Measurements from ENCODE around the gene RAB15. TPM values are rescaled to one million over a fixed set of nuclear protein-coding genes. Genes with fewer than 3 reads are reported as not detected.

RAB15 gene
- 10 to 100 TPM; 11.6 to 50.9 (median 19.4) TPM for total RNA-seq

- Histone ChIP-seq H3K27me3 (no peaks in the 10 kb centered on the region), H3K36me3 (no peaks in the 10 kb centered on the region), H3K4me1 (peaks cover 0 to 31% (median 21%) of the 10 kb centered on the region in 4 donors), H3K27ac (peak within 1 kb of the TSS; percentile 52 to 83 (median 72)), H3K4me3 (peak within 1 kb of the TSS; percentile 79 to 95 (median 82)), H3K9me3 (no peaks in the 10 kb centered on the region)
- intact Hi-C loops (cut with DNase I; ENCODE audit: low total_unique reads) (no loop called here), in situ Hi-C loops (cut with MboI; ENCODE audit: low pct_ligation_motif_present in 1 of 4, low pct_unique_long_range_greater_than_20kb in 1 of 4, low sequenced_read_pairs in 3 of 4) (no loop called here)
- DNase-seq: peak; percentile 32
- WGBS, 2 donors (ENCODE audit: low coverage in 1 of 2): 0% methylated on average over 37 of the region's 96 CpGs; no CpG with 5 or more reads in 1 of the 2 donors
- TF ChIP-seq EP300 (IDR thresholded peaks at IDR 0.05; ENCODE audit: low read depth) (no peak), POLR2AphosphoS5 (IDR thresholded peaks at IDR 0.05) (no peak), POLR2A (IDR thresholded peaks at IDR 0.05) (no peak), CTCF (IDR thresholded peaks at IDR 0.05) (no peak)
Measured at GRCh38 chr14:64971943-64972791, at the start of gene RAB15. TSS of gene RAB15 (minus strand) at chr14:64972336. CDS start at chr14:64972076, 260 bp downstream.

GRCh38 chr14:65019944-65020566 lies 47.9 kb upstream of the RAB15 start:
- intact Hi-C loops (cut with DNase I; ENCODE audit: low total_unique reads): no loop called here
- 34 to 63% methylated on average over 5 to 9 of the region's 9 CpGs for WGBS, 2 donors (ENCODE audit: low coverage in 1 of 2)
- Histone ChIP-seq H3K27ac (no peak overlapping the region), H3K4me3 (no peak overlapping the region), H3K9me3 (no peaks in the 10 kb centered on the region), H3K4me1 (peaks cover 0 to 9% (median 0%) of the 10 kb centered on the region in 4 donors), H3K27me3 (no peaks in the 10 kb centered on the region), H3K36me3 (no peaks in the 10 kb centered on the region)
- TF ChIP-seq CTCF (IDR thresholded peaks at IDR 0.05) (peak; percentile 57 to 76 (median 62)), POLR2A (IDR thresholded peaks at IDR 0.05) (no peak), POLR2AphosphoS5 (IDR thresholded peaks at IDR 0.05) (peak in 1 of 3 donors; percentile 12)
- in situ Hi-C loops (cut with MboI; ENCODE audit: low pct_ligation_motif_present in 1 of 4, low pct_unique_long_range_greater_than_20kb in 1 of 4, low sequenced_read_pairs in 3 of 4): no loop called here
- peak; percentile 28 for DNase-seq

GRCh38 chr14:65016471-65016870 lies 44.3 kb upstream of the RAB15 start:
- Histone ChIP-seq H3K27me3 (no peaks in the 10 kb centered on the region), H3K36me3 (peaks cover 0 to 13% (median 0%) of the 10 kb centered on the region in 4 donors), H3K4me1 (peaks cover 0 to 9% (median 0%) of the 10 kb centered on the region in 4 donors), H3K9me3 (no peaks in the 10 kb centered on the region), H3K27ac (no peak overlapping the region), H3K4me3 (no peak overlapping the region)
- TF ChIP-seq CTCF (IDR thresholded peaks at IDR 0.05) (no peak), POLR2A (IDR thresholded peaks at IDR 0.05) (no peak), POLR2AphosphoS5 (IDR thresholded peaks at IDR 0.05) (no peak), EP300 (IDR thresholded peaks at IDR 0.05; ENCODE audit: low read depth) (no peak)
- intact Hi-C loops (cut with DNase I; ENCODE audit: low total_unique reads) (no loop called here), in situ Hi-C loops (cut with MboI; ENCODE audit: low pct_ligation_motif_present in 1 of 4, low pct_unique_long_range_greater_than_20kb in 1 of 4, low sequenced_read_pairs in 3 of 4) (no loop called here)
- 60 to 89% methylated on average over 1 to 4 of the region's 4 CpGs for WGBS, 2 donors (ENCODE audit: low coverage in 1 of 2)
- DNase-seq: no peak

DNA sequence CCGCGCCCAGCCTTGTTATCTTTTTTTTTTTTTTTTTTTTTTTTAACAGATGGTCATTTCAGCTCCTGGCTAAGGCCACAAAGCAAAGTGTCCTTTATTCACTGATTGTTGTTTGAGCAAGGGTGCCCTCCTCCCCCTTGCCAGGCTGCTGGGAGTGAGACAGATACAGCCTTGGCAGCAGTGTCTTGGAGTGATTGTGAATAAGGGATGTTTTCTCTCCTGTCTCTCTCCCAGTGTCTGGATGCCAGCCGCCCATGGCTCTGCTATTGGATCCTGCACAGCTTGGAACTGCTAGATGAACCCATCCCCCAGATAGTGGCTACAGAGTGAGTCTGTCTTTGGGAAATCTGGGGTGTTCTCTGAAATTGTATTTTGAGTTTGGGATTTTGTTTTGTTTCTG lies 43.3 kb upstream of the RAB15 start:
- in situ Hi-C loops (cut with MboI; ENCODE audit: low pct_ligation_motif_present in 1 of 4, low pct_unique_long_range_greater_than_20kb in 1 of 4, low sequenced_read_pairs in 3 of 4): no loop called here
- 93 to 100% methylated on average over 2 to 3 of the region's 3 CpGs for WGBS, 2 donors (ENCODE audit: low coverage in 1 of 2)

More for the DNA sequence above, 43.3 kb upstream of the RAB15 start:
- no peak overlapping the region for H3K4me3 ChIP-seq
- peaks cover 0 to 13% (median 0%) of the 10 kb centered on the region in 4 donors for H3K36me3 ChIP-seq
- intact Hi-C loops (cut with DNase I; ENCODE audit: low total_unique reads): no loop called here
- H3K9me3 ChIP-seq: no peaks in the 10 kb centered on the region
- no peak for TF ChIP-seq CTCF (IDR thresholded peaks at IDR 0.05)
- no peak for DNase-seq
- no peak overlapping the region for H3K27ac ChIP-seq
- H3K4me1 ChIP-seq: peaks cover 0 to 9% (median 0%) of the 10 kb centered on the region in 4 donors
- H3K27me3 ChIP-seq: no peaks in the 10 kb centered on the region

All from transverse colon (tissue), 4 donors.